GM23248 (cell line): ENCODE measurements around the gene EDIL3.

Experiments
- EZH2 ChIP-seq: fragments of 200-600 bp; sonication (generic); IDR thresholded peaks from 2 replicates; pipeline ENCODE4 v1.6.1; 2018; ENCODE audit warnings: antibody characterized with exemption, mild to moderate bottlenecking; ENCODE audit not compliant: insufficient read depth, poor library complexity, severe bottlenecking
- EZH2phosphoT487 ChIP-seq: fragments of 200-600 bp; sonication (generic); IDR thresholded peaks from 2 replicates; pipeline ENCODE4 v1.6.1; 2018; ENCODE audit warnings: antibody characterized with exemption, moderate library complexity, mild to moderate bottlenecking, low read depth; ENCODE audit not compliant: insufficient read depth

DNA sequence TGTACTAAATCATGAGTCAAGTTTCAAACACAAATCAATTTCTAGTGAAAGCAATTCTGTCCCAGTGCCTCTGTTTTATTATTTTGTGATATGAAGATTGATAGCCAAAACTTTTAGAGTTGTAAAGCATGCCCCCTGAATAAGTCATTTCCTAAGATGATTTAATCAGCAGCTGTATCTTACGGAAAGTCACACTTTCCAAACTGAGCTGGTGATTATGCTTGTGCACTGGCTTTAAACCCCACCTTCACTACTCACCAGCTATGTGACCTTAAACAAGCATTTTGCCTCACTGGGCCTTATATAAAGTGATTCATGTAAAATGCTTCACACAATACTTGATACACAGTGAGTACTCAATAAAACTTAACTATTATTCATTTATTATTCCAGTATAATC is 78.1 kb downstream of the EDIL3 start:
- TF ChIP-seq EZH2 (no peak), EZH2phosphoT487 (no peak)
